HuH-7 (cell line): Measurements from ENCODE around the gene RGL2.

ENCODE experiments used
- DNase-seq: peaks from one replicate; pipeline ENCODE4 v3.0.0; 2011; ENCODE audit warnings: low spot score

Gene RGL2

DNA sequence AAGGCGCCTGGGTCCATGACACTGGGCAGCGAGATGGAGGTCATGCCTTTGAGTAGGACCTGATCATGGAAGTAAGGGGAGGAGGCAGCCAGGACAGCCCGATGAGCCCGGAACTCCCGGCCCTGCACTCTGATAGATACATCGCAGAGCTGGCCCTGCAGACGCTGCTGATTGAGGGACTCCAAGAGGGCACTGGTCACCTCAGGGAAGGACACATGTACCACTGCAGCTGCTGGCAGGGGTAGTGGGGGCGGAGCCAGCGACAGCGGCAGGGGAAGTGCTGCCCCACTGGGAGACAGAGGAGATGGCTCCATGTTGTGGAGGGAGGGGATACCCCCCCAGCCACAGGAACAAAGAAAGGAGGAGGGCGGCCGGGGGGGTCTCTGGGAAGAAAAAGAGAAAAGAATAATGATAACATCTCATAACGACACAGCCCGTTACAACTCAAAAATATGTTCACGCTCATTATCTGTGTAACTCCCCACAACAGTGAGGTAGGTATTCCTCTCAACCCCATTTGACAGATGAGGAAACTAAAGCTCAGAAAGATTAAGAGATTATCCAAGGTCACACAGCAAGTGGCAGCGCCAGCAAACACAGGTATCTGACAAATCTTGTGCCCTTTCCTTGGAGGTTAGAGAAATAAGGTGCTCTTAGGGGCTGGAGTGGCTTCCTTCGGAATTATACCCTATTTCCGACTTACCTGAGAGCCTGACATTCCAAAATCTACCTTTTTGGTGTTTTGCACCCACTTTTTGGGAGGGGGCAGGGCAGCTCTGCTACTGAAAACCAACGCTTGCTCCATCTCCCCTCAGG is 18.1 kb upstream of the RGL2 start:
- DNase-seq: no peak

DNA sequence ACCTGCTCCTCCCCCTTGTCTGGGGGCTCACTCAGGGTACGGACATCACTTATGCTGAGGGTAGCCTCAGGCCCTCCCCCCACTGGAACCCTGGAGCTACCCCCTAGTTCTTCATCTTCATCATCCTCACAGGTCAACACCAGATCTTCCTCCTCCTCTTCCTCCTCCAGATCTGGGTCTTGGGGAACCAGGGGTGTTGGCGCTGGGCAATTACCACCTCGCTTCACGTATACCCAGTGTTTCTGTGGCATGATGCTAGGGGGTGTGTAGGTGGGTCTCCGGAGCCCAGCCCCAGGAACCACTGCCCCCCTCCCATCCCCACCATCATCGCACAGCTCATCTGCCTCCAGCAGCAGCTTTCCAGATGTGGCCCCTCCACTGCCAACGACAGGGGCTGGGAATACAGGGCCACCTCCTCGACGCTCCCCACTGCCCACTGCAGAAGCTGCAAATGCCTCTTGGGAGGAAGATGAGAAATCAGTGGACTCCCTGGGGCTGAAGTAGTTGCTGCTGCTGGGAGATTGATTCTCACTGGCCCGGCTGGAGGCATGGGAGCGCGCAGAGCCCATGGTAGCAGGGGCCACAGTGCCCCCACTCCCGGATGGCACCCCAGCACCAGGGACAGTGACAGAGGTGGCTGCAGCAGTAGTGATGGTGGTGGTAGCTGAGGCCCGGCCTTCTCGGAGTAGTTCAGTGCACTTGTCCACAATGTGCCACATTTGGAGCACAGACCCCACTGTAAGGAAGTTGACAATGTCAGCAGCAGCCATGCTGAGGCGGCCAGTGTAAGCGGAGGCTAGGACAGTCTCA is 17.3 kb upstream of the RGL2 start:
- no peak for DNase-seq

DNA sequence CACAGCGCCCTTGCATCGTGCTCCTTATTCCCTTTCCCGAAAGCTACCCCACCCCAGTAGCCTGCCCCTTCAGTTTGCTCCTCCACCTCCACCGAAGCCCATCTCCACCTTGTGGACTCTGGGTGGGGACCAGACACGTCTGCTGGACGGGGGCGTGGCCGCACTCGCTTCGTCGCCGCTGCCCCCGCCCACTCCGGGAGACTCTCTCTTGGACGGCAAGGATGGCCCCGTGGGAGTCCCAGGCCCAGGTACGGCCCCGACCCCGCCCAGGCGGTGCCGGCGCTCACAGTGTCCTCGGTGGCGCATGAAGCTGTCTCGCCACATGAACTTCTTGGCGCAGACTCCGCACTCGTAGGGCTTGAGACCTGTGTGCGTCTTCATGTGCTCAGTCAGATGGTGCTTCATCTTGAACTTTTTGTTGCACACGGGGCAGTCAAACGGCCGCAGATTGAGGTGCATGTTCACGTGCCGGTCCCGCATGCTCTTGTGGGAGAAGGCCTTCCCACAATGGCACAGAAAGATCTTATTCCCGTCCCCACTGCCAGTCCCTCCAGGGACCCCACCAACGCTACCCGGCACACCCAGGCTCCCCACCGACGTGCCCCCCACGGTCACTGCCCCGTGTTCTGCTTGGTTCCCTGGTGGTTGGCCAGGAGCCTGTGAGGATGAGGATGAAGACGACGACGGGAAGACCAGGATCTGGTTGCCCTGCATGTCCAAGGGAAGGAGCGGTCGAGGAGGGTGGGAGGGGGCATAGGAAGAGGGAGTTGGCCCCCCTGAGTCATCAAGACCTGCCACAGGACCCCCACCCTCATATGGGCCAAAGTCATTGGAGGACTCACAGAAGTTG is 16.4 kb upstream of the RGL2 start:
- DNase-seq: no peak

DNA sequence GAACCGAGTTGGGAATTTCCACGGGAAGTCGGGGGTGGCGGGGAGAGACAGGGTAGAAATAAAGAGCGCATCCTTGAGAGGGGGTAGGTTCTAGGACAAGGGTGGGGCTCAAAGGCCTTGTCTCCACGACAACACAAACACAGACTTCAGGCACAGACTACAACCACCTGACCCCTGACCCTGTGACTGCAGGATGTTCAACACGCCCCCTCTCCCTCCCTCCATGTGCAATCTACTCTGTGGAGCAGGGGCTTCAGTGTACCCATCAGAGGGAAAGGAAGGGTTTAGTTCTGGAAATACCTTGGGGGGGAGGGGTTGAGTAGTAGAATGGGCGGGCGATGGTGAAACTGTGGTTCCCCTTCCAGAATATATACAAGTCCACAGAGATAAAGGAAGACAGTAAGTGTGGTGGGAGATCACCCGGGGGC is 15.8 kb upstream of the RGL2 start:
- peak; percentile 61 for DNase-seq

DNA sequence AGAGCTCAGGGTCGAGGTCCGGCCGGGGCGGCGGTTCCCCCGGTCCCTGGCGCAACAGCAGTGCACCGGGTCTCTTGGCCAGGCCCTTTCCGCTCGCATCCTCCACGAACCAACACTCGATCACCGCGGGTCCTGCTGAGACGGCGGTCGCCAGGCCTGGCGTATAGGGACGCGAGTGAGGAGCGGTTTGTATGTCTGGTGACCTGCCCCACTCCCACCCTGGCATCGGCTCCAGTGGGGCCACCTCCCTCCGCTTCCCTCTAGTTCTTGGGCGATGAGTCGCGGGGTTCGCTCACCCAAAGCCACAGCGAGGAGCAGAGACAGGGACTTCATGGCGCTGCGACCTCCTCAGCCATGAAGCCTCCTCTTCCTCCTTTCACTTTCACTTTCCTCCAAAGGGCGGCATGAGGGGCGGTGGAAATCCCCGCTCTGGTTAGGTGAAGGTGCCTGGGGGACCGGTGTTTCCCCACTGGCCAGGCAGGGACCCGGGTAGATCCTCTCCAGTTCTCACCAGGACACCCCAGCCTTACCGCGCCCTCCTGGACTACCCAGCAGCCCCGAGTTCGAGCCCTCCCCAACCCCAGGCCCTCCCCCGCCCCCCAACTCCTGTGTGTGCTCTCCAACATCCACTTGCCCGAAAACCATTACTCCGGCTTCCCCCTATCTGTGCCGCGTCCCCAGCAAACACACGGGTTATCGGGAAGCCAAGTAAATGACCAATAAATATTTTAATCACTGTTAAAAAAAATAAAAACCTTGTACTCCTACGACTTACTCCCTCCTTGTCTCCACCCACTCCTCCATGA is 15.2 kb upstream of the RGL2 start, which contains the start of gene TAPBP:
Gene TAPBP (minus strand): TSS at position 370 of the 806 bp plus-strand sequence. CDS start 37 bp downstream, at position 333.
- peak; percentile 53 for DNase-seq

DNA sequence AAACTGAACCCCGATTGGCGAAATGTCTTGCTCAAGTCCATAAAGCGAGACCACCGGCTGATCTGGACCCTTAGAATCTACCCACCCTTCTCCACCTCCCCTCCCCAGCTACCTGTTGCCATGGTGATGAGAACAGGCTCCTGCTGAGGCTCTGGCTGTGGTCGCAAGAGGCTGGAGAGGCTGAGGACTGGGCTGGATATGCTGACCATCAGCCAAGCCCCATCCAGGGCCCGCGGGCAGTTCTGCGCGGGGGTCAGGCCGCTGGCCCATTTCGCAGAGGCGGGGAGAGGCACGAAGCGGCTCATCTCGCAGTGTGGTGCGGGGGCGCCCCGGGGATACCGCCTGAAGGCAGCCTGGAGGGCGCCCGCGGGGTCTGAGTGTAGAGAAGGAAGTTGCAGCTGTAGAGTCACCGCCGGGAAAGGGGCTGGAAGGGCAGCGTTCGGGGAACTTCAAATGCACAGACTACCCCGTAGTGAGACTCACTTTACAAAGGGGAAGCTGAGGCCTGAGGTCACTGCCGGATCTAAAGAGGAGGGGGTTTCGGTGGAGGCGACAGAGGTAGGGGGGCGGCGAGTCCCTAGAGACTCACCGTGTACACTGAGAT is 14.5 kb upstream of the RGL2 start:
- DNase-seq: peak; percentile 30

DNA sequence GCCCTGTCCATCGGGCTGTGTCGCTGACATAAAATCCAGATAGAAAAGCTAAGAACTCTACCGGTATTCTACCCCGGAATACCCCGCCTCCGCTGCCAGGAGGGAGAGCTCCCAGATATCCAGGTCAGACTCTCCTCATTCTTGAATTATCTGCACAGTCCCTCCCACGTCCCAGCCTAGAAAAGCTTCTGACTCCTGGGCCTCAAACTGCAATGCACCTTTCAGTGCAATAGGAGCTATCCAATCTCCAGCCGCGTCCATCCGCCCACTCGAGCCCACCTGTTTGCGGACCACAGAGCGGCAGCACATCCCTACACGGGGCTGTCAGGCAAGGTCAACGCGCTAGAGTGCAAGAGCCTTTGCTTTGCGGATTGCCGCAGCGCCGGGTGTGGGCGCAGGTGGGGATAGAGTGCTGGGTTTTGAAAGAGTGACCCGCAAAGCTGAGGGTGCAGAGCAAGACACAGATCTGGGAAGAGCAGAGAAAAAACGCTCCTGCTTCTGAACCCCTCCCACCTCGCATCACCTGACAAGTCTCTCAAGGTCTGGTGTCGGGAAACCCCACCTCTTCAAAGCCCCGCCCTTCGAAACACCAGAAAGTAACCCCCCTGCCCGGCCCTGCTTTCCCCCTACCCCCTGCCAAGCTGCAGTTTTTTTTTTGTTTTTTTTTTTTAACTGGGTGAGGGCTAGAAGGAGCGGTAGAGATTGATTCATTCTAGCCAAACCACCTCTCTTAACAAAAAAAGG is 13.8 kb upstream of the RGL2 start:
- DNase-seq: peak; percentile 78

DNA sequence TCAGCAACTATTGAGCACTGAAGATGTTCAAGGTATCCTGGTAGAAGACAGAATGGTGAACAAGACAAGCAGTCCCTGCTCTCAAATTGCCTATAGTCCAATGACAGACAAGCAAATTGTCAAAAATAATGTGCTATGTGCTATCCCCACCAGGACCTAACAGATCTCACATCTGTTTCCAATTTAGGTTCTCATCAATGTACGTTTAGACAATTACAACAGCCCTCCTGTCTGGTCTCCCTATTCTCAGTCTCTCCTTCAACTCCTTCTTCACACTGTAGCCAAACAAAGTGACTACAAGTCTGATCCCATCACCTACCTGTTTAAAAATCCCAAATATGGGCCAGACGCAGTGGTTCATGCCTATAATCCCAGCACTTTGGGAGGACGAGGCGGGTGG is 7.6 kb upstream of the RGL2 start:
- DNase-seq: no peak

DNA sequence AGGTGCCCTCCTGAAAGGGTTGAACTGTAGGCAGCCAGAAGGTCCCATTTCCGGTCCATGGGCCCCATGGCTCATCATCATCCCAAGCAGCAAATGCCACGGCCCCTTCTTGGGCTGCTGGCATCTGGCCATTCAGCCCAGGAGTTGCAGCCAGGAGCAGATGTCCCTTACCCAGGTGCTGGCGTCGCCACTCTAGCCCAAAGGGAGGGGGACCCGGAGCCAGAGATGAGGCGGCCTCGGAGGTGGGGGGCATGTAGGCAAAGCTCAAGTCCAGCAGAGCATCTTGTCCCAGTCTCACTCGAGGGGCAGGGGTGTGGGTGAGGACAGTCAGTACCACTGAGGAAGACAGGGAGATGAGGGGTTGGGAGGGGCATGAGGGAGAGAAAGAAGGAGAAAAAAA is 6.3 kb upstream of the RGL2 start:
- no peak for DNase-seq

DNA sequence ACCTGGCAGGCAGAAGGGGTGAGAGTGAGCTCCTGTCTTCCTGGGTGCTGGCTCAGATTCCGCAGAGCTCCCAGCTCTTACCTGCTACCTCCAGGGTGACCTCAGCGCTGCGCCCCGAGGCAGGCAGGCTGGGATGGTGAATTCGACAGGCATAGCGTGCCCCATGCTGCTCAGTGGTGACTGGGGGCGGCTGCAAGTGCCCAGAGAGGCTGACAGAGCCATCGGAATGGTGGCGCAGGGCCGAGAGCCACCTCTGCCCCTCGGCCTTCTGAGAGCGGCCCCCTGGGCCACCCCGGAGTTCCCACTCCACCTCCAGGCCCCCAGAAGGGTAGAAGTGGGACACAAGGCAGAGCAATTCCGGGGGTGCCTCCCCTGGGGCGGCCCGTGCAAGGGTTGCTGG is 5.5 kb upstream of the RGL2 start:
- no peak for DNase-seq

DNA sequence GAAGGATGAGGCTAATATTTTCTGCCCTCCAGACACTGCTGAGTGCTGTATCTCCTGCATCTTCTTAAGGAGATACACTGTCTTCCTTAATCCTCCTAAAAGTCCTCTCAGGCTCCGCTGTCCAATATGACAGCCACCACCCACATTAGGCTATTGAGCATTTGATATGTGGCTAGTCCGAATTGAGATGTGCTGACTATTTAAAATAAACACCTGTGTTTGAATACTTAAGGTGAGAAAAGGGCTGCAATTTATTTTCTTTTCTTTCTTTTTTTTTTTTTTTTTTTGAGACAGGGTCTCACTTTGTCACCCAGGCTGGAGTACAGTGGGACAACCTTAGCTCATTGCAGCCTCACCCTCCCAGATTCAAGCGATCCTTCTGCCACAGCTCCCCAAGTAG is 3.1 kb upstream of the RGL2 start:
- no peak for DNase-seq

DNA sequence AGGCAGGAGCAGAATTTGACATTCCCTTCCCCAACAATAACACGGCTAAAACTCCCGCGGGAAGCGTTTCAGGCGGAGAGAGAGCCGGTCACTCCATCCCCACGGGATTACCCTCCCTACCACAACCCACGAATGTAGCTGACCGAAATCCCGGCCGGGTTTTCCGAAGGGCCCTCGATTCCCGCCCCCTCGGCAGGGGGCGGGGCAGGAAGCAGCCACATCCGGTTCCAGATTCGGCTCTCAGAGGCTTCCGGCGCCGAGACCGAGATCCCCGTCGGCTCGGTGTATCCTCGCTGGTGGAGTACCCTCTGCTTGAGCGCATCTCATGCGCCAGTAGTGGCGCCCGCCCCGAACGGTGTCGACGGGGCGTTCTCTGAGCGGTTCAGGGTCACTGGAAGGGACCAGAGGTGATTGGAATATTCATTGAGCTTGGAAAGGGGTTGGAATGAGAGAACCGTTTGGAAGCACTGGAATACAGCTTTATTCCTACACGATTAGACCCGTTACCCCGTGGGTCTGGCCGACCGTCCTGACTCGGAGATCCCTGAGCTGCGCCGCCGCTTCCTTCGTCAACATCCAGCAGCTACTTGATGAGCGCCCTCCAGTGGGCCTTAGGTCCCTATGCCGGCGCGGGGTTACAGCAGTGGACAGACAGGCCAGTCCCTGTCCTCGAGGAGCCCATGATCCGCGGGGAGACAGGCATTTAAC is 649 bp upstream of the RGL2 start:
- DNase-seq: peak; percentile 78

DNA sequence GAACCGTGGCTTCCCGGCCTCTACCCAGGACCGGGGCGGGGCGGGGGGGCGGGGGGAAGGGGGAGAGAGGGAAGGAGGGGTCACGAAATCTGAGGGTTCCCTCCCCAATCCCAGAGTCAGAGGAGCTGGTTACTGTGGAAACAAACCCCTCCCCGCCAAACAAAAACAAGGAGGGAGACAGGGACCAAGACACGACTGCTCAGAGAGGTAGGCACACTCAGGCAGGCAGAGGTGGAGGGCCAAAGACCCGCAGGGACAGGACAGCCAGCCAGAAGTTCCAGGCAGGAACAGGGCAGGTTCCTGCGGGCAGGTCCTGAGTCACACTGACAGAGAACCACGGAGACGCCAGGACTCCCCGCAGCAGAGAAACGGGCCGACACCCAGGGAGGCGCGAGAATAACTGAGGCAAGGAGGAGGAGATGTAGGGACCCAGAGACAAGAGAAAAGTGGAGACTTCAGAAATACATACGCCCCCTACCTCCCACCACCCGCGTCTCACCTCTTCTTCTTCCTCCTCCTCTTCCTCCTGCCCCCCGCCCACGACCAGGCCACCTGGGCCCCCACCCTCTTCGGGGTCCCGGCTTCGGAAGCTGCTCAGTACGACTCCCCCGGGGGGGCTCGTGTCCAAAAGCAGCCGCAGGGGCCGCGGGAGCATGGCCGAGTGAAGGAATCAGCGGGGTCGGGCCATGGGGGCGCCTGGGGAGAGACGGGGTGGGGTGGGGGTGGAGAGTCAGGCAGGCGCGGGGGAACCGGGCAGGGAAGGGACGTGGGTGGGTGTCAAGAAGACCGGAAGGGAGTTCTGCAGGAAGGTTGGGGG is 578 bp downstream of the RGL2 start:
- DNase-seq: peak; percentile 51

DNA sequence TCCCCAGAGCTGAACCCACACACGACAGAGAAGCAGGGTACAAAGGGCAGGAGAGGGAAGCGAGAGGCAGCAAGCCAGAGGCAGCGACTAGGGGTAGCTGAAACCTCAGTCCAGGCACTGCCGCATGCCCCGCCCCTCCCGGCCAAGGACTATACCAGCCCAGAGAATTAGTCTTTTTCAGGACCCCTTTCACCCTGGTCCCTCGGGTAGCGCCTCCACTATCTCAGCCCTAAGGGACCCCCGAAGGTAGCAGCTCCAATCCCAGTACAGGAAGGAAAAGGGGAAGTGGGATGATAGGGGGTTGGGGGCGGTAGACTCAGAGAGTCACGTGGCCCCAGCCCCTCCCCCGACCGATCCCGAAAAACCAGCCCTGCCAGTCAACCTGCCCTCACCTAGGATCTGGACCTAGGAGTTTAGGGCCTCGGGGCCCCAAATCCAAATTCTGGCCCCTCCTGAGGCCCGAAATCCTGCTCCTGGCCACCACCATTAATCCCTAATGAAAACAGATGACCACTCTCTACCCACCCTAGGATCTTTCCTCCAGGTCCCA is 1.3 kb downstream of the RGL2 start:
- DNase-seq: peak; percentile 47

DNA sequence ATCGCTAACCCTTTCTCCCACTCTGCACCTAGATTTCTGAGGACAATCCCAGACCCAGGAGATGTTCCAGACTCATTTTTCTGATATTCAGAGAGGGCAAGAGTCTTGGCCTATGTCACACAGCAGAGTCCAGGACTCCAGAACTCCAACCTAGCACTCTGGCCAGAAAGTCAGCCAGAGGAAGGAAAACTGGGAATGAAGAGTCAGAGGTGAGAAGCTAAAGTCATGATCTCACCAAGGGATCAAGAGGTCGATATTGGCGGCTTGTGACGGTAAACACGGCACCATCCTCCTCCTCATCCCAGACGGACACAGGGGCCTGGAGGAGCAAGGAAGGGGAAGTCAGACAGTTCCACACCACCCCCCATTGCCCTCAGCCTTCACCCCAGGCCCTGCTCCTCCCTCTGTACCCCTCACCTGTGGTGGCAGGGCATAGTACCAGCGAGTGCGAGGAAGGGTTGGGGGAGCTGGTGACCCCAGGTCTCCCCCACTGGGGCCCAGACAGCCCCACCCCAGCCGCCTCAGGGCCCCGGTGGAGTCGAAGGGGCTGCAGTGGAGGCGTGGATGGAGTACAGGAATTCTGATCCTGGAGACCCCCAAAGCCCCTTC is 1.8 kb downstream of the RGL2 start:
- DNase-seq: no peak

DNA sequence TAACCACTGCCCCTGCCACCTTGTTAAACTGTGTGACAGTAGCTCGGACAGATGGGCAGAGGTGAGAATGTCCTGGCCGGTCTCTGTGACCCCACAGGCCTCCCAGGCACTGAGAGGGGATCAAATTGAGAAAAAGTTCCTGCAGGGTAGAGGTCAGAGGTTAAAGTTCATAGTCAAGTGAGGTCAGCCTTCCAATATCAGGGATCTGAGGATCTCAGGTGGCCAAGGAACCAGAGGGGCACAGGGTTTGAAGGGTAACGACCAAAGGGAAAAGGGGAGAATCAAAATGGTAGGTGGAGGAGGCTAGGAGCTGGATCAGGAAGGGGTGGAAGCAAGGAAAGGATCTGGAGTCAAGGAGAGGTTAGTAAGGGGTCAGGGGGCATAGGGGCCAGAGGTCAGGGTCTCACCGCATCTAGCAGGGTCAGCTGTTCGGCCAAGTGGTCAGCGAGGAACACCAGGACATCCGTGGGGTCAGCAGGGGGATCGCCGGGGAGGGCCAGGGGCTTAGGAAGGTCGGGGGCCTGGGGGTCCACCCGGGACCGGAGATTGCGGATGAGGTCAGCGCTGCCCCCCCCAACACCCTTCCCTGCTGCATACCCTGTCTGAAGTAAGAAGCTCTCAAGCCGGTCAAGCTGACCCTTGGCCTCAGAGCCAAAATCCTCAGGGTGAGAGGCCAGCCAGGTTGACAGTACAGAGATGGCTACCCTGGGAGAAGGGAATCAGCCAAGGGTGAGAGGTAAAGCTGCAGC is 2.9 kb downstream of the RGL2 start:
- no peak for DNase-seq

DNA sequence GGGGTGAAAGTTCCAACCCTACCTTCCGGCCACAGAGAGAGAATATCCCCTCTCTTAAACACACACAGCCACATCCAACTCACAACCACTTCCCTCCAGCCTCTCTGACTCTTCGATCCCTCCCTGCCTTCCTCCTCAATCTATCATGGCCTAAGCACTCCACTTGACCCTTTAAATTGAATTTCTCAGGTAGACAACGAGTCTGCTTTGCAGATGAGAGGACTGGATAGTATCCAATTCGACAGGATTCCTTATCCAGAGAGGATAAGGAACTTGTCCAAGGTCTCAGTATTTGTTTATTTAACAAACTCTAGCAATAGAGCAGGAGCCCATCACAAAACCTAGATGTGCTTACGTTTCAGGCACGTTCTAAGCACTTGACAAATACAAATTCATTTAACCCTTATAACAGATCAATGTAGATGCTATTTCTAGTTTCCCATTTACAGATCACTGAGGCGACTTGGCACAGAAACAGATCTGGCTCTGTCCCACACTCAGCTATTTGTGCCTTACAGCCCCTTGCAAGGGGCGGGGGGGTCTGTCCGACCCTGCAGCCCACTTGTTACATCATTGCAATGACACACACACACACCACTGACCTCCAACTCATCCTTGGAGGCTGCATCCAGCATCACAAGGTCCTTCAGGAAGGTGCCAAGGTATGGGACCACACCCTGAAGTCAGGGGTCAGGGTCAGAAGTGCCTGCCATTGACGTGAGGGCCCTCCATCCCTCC is 4.5 kb downstream of the RGL2 start:
- DNase-seq: no peak
